GM18867 (cell line): ENCODE measurements around the gene ITK.

Experiments used
- ATAC-seq: cut with Tn5 transposase; IDR thresholded peaks from one replicate; pipeline ENCODE4 v1.9.1; 2021; ENCODE audit warnings: mild to moderate bottlenecking, moderate library complexity; ENCODE audit not compliant: unreplicated experiment

ITK gene

GRCh38 chr5:157278319-157279037 is 97.8 kb downstream of the ITK start:
- no peak for ATAC-seq

DNA sequence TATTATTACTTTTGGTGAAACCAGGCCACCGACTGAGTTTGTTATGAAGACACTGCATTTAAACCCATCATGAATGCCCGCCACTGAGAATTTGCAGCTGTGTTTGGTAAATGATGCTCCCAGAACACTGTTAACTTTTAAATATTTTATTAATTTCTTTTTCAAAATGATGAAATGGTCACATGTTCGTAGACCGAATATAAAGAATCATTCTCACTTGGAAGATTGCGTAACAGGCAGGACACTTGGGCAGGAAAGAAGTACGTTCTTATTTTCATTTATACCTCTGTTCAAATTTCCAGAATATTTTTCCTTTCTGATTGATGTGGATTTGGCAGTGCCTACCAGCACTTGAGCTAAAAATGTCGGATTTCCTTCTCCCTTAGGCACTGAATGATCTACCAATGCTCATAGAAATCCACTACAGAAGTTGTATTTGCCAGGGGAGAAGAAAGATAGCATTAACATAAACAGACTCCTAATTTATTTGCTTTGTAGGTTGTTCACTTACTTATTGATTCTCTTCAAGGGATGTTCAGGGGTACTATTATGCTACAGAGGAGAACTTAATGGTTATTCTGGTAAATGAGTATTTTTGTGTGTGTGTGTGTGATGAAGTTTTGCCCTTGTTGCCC is 99.1 kb downstream of the ITK start:
- no peak for ATAC-seq

GRCh38 chr5:157280927-157281326 is 100.3 kb downstream of the ITK start:
- ATAC-seq = no peak

DNA sequence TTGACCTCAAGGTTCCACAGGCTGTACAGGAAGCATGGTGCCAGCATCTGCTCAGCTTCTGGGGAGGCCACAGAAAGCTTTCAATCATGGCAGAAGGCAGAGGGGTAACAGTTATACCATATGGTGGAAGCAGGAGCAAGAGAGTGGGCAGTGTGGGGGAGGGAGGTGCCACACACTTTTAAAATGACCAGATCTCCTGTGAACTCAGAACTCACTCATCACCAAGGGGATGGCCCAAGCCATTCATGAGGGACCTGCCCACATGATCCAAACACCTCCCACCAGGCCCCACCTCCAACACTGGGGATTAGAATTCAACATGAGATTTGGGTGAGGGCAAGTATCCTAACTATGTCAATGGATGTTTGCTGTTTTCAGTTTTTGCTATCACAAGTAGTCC is 101.5 kb downstream of the ITK start:
- ATAC-seq = no peak

- peak; percentile 100 for ATAC-seq
These were observed 102.8 kb downstream of the ITK start for GRCh38 chr5:157283434-157283833.

DNA sequence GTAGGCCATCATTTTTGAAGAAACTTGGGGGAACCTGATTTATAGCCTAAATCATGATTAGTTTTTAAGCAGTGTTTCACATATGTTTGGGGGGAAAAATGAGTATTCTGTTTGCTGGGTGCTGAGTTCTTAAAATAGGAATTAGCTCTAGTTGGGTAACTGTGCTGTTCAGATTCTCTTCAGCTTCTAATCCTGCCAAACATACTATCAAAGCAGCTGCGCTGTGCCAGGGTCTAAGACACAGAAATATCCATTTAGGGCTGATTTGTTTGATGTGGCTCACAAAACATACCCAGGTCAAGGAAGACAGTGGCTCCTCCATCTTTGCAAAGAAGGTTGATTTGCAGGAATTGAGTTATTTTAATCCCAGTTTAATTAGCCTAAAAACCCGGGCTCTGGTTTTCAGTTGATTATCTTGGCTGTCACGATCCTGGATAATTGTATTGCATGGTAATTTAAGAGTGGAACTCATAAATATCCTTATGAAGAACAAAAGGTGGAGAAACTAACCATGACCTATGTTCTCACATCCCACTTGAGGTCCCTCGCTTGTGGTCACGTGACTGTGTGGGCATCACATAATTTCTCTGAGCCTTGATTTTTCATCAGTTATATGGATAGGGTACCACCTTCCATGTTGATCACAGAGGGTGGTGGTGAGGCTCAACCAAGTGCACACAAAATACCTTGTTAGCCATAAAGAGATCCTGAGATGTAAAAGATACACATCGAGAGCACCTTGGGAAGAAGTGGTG is 104.0 kb downstream of the ITK start:
- no peak for ATAC-seq

DNA sequence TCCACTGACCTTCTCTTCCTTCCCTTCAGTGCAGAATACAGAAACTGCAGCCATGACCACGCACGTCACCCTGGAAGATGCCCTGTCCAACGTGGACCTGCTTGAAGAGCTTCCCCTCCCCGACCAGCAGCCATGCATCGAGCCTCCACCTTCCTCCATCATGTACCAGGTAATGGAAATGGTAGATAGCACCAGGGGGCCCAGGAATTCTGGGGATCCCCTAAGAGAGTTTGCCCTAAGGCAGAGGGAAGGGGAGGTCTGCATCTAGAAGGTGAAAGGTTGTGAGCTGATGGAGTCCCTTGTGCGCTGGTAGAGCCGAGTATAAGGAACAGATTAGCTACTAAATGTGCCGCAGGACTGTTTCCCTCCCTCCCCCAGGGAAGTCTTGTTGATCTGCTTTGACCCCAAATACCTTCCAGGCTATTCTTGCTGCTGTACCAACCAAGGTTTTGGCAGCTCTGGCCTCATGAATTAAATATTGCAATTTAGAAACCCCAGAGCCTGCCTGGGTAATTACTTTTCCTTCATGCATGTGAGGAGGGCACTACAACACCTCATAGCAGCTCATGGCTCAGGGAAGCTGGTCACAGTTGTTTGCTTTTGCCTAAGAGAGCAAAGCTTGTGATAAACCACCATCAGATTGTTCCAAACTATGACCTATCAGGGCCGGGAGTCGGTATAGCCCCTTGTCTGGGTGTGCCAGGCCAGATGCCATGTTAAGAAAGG is 104.8 kb downstream of the ITK start:
- no peak for ATAC-seq

GRCh38 chr5:157286761-157287211 is 106.1 kb downstream of the ITK start:
- ATAC-seq = no peak

- ATAC-seq = no peak
These were observed 107.9 kb downstream of the ITK start for GRCh38 chr5:157288405-157289163.

- no peak for ATAC-seq
These were observed 108.7 kb downstream of the ITK start for GRCh38 chr5:157289164-157289819.

DNA sequence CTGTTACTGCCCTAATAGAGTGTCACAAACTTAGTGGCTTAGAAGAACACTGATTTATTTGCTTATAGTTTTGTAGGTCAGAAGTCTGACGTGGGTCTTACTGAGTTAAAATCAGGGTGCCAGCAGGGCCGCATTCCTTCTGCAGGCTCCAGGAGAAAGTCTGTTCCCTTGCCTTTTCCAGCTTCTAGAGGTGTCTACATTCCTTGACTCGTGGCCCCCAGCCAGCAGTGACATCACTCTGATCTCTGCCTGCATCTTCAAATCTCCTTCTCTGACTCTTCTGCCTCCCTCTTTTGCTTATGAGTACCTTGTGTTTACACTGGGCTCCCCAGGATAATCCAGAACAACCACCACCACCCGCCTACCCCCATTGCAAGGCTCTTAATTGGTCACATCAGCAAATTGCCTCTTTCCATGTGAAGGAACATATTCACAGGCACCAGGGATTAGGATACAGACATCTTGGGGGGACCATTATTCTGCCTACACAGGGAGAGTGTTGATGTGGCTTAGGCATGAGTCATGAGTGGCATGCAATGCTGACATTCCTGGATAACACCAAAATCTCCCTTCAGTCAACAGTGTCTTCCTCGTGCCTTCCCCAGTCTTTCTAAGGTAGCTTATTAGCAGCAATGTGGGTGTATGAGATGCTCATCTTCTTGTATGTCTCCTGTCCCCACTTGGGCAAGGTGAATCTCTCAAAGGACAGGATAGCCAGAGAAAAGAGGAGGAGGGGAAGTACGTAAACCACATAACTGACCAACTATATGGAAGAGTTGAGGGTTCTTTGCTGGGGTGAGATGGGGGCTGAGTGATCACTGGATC is 109.7 kb downstream of the ITK start:
- ATAC-seq = no peak

DNA sequence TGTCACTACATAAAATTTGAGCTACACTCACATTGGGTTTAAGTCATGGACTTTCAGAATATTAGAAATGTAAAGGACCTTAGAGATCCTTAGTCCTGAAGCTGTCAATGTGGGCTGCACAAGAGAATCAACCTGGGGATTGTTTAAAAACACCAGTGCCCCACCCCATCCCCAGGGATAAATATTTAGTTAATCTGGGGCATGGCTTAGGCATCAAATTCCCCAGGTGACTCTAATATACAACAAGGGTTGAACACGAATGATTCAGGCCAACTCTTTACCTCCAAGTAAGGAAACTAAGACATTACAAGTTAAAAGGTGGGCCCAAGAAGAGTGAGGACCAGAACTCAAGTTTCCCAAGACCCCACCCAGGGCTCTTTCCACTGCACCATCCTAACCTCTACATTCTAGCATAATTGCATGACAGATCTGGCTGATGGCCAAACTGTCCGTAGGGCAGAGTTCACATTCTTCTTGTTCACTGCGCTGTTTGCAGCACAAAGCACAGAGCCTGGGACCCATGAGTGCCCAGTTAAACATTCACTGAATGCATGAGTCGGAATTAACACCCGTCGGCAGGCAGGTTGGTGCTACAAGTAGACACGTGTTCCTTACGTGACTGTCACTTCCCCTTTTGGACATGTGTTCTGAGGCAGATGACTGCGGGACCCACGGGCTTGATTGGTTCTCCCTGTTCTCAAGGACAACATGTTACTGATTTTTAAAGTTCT is 110.5 kb downstream of the ITK start:
- peak; percentile 93 for ATAC-seq

GRCh38 chr5:157292599-157292998 is 112.0 kb downstream of the ITK start:
- no peak for ATAC-seq

DNA sequence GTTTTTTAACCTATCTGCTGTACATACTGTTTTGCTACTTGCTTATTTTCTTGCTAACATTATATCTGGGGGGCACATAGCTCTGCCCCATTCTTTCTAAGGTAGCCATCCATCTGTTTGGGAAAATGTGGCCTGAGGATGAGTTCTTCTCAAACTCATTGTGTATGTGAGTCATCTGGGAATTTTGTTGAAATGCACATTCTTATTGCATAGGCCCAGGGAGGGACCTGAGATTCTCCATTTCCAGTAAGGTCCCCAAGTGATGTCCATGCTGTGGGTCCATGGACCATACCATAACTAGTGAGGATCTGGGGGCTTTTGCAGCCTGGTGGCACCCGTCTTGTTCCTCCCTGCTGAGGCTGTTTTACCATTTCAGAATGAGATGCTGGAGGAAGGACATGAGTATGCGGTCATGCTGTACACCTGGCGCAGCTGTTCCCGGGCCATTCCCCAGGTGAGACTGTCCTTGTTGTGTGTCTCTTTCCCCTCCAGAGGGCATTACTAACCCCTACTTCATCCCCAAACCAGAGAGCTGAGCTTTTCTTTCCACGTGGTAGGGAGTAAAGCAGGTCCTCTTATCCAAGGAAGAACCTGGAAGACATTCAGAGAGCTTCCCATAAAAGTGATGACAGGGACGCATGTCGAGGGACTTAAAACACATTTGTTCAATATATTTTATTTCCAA is 113.9 kb downstream of the ITK start:
- ATAC-seq = no peak

DNA sequence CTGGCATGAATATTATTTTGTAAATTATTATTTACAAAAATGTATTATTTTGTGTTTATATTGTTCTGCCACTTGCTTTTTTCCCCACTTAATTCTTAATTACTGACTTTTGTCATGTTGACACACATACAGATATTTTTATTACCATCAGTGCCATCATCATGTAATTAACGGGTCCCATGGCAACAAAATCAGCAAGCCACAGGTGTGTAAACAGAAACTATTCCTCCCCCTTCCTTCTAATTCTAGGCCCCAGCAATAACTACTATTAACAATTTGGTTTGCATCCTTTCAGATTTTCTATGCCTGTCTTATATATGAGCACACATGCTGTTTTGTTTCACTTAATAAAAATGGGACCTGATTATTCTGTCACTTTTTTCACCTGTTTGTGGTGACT is 114.6 kb downstream of the ITK start:
- no peak for ATAC-seq

GRCh38 chr5:157300564-157300963 is 119.9 kb downstream of the ITK start:
- no peak for ATAC-seq

DNA sequence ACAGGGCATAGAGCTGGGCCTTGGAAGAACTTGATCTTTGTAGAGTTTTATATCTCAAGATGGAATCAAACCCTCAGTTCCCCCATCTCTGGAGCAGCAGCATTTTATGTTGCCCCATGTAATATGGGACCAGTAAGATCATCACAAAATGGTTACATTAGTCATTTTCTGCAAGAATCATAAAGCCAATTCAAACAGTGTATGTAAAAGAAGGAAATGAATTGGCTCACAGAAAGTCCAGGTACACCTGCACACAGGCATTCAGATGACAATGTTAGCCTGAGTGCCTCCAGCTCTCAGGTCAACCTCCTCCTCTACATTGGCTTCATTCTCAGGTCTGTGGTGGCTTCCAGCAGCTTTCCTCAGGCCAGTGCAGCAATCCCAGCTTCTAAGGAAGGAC is 120.4 kb downstream of the ITK start:
- no peak for ATAC-seq

DNA sequence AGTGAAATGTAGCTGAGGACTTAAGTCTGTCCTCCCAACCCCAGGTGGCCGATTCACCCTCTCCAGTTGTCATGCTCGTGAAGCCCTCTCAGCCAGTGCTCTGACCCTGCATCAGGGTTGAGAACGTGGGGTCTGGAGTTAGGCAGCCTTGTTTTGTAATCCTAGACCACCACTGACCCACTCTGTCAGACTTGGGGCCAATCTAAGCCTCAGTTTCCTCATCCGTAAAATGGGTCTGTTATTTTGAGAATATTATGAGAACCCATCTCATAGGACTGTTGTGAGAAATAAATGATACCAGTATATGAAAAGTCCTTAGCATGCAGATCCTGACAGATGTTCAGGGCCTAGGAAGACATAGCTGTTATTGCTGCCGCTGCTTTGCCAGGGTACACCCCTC is 122.4 kb downstream of the ITK start:
- no peak for ATAC-seq
